RWPE1 (cell line): ENCODE measurements around the gene KCNA2.

Source experiments
- CTCF ChIA-PET: fragments of 350-600 bp; sonication (Branson Sonifier 250); formaldehyde crosslinking; extraction: SDS; loops from one replicate; lab custom pipeline; 2021; lab: Yijun Ruan, JAX
- POLR2A ChIA-PET: fragments of 400-600 bp; formaldehyde crosslinking; extraction: SDS; loops from one replicate; lab custom pipeline; 2020; ENCODE audit warnings: antibody characterized with exemption; ENCODE audit not compliant: low non-redundant PET; lab: Yijun Ruan, JAX
- DNase-seq: peaks from one replicate; pipeline ENCODE4 v3.0.0; 2012; ENCODE audit warnings: low spot score
- H3K27ac ChIP-seq: fragments of 450-650 bp; 2 replicates; pipeline ENCODE4 v1.5.1; 2017
- TF ChIP-seq, protein P1 (sequence below): fragments of 450-650 bp; conservative IDR thresholded peaks from 2 replicates; pipeline ENCODE4 v1.5.1; 2017; ENCODE audit warnings: low read depth, mild to moderate bottlenecking

The KCNA2 gene

DNA sequence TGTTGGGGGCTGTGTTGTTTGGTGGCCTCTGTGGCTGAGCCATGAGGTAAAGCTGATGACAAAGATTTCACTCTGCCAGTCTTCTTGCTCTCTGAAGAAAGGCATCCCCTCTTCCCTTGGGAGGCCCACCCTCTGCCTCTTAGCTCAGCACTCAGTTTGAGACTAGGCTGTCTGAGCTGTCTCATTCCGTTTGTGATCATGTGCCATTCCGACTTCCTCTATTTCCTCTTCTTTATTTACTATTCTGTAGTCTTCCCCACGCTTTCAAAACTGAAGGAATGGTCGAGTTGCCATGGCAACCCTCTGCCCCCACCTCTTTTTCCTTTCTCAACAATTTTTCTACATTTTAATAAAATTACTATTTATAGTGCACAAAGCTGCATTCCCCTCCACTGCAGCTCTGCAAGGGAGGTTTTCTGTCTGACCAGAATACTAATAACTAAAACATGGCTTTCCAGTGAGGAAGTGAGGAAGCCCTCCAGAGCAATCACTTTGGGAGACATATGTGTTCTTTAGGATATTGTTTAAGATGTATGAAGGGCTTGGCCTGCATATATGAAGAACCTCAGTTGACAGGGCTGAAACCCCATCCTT lies 37.8 kb upstream of the KCNA2 start:
- H3K27ac ChIP-seq: no peak overlapping the region
- CTCF ChIA-PET: interaction anchor here (0.9 kb wide), 1 partner anchor 24 kb away, joined by 3 read pairs; no protein-coding TSS in a partner anchor
- TF ChIP-seq, protein P1, sequence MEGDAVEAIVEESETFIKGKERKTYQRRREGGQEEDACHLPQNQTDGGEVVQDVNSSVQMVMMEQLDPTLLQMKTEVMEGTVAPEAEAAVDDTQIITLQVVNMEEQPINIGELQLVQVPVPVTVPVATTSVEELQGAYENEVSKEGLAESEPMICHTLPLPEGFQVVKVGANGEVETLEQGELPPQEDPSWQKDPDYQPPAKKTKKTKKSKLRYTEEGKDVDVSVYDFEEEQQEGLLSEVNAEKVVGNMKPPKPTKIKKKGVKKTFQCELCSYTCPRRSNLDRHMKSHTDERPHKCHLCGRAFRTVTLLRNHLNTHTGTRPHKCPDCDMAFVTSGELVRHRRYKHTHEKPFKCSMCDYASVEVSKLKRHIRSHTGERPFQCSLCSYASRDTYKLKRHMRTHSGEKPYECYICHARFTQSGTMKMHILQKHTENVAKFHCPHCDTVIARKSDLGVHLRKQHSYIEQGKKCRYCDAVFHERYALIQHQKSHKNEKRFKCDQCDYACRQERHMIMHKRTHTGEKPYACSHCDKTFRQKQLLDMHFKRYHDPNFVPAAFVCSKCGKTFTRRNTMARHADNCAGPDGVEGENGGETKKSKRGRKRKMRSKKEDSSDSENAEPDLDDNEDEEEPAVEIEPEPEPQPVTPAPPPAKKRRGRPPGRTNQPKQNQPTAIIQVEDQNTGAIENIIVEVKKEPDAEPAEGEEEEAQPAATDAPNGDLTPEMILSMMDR: no peak

GRCh38 chr1:110639724-110640386 lies 33.7 kb upstream of the KCNA2 start:
- POLR2A ChIA-PET: no interaction called here
- CTCF ChIA-PET: interaction anchor here (0.6 to 1.0 kb wide), 2 partner anchors 21 to 691 kb away, joined by 3 to 4 read pairs; no protein-coding TSS in a partner anchor
- no peak for DNase-seq
- no peak overlapping the region for H3K27ac ChIP-seq
- TF ChIP-seq, protein P1: no peak

More for the DNA sequence above, 37.8 kb upstream of the KCNA2 start:
- no peak for DNase-seq
- POLR2A ChIA-PET: no interaction called here

DNA sequence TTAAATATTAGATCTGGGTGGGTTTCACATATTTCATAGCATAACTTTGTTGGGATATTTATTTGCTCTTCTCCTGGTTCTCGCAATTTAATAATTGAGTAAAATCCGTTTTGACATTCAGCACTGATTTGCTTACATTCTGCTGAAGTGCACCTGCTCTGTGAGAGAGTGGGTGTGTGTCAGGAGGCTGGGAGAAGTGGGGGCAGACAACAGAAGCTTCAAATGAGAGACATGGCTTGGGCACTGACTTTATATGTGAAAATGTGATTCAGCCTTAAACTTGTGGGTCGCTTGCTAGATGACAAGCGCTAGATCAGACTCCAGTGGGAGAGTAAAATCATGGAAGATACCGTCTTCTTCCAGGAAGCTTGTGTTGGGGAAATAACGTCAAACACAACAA lies 32.4 kb upstream of the KCNA2 start:
- ChIA-PET POLR2A (no interaction called here), CTCF (interaction anchor here (1.0 kb wide), 2 partner anchors 19 to 128 kb away, joined by 4 read pairs; no protein-coding TSS in a partner anchor)
- TF ChIP-seq, protein P1: no peak
- DNase-seq: no peak
- no peak overlapping the region for H3K27ac ChIP-seq

DNA sequence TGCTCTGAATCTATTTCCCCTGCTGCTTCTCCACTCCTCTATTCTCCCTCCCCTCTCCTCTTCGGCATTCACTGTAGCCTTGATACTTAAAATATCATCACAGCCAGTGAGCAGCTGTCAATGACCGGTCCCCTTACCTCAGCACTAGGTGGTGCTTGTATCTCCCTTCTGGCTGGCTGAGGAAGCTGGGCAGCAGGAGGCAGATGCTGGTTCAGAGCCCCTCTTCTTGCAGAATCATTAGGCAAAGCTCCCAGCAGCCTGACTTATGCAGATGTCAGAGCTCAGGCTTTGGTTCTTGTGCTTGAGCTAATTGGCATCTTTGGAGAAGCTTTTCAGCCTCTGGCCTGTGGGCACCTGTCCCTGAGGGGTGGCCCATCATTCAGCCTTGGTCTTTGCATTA lies 31.9 kb upstream of the KCNA2 start:
- no peak overlapping the region for H3K27ac ChIP-seq
- TF ChIP-seq, protein P1: no peak
- DNase-seq: no peak
- ChIA-PET POLR2A (no interaction called here), CTCF (interaction anchor here (1.0 kb wide), 1 partner anchor 128 kb away, joined by 4 read pairs; no protein-coding TSS in a partner anchor)

DNA sequence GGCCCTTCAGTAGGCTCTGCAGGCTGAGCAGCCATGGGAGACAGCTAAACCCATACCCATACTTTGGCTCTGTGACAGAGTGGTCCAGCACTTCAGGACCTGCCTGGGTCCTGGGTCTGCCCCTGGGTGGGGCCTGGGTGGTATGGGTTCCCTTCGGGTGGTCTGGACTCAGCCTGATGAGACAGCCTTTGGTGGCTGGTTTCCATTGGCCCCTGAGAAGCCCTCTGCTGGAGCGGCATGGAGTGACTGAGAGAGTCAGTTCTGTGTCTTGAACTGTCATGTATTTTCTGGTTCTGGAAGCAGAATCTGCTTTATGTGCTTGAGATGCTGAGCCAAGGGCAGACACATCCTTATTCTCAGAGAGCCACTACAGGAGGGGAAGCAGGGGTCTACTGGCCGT lies 31.3 kb upstream of the KCNA2 start:
- CTCF ChIA-PET: no interaction called here
- no peak overlapping the region for H3K27ac ChIP-seq
- no peak for DNase-seq
- POLR2A ChIA-PET: no interaction called here
- TF ChIP-seq, protein P1: no peak

DNA sequence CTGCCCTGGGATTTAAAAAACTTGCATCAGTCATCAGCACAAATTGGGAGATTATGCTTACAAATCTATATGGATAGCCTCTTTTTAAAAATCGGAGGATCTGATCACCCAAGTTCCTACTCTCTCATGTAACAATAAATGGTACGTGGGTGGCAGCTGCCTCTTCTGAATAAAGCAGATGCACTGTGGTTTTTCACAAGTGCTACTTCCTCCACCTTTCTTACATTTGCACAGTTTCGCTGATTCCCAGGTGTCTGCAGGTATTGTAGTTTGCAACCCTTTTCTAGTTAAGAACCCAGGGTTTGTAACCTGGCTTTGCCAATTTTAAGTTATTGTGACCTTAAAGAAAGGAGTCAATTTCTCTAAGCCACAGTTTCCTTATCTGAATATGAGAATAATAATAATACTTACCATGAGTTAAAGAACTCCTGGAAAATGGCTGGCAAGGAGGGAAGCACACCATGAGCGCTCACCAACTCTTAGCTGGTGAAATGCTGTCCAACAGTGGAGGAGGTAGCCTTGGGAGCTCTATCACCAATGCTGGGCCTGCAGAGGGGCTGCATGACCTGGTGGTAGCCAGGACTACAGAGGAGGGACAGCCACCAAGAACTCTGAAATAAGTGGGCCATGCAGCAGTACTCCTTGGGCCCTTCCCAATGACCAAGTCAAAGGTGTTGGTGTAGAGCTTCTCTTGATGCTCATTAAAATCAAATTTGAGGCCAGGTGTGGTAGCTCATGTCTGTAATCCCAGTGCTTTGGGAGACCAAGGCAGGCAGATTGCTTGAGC lies 30.2 kb upstream of the KCNA2 start:
- POLR2A ChIA-PET: no interaction called here
- H3K27ac ChIP-seq: no peak overlapping the region
- CTCF ChIA-PET: interaction anchor here (0.6 to 1.1 kb wide), 2 partner anchors 140 to 221 kb away, joined by 4 to 8 read pairs; no protein-coding TSS in a partner anchor
- TF ChIP-seq, protein P1: no peak
- no peak for DNase-seq
